Measurements from ENCODE around the gene ITPRID1. TPM values are rescaled to one million over a fixed set of nuclear protein-coding genes. Genes with fewer than 3 reads are reported as not detected.
A peak's percentile ranks its signal among the peaks of the same experiment; 100 is the strongest.

The ITPRID1 gene
- total and polyA plus RNA-seq, 2 donors from 2014 or later = not detected

DNA sequence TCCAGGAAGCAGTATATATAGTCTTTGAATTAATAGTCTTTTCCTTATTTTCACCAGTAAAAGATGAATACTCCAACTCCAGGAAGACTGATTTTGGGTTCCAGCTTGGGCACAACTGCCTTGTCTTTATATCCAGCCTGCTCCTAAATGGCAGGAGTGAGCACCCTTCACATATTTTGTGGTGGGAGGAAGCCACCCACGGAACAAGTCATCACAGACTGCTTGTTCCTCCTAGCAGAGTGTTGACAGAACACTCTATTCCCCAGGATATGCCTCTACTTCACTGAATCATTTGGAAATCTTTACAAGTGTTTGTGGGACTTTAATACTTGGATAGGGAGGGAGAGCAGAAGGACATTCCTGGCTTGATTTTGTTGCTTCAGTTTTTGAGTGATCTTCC, 31.7 kb downstream of the ITPRID1 start:
- no peak overlapping the region for H3K9ac ChIP-seq (ENCODE audit: low read length in 3 of 3)
- no peaks in the 10 kb centered on the region for H3K4me1 ChIP-seq (ENCODE audit: control insufficient read depth in 2 of 3, insufficient read depth in 2 of 3, low read depth in 1 of 3, low read length in 3 of 3)
- FAIRE-seq (no peak), DNase-seq (no peak)
- H3K27ac ChIP-seq (ENCODE audit: low read depth in 2 of 2, low read length in 2 of 2) = no peak overlapping the region
- intact Hi-C loops (cut with DNase I) = no loop called here
- H3K36me3 ChIP-seq (ENCODE audit: control insufficient read depth in 2 of 3, insufficient read depth in 3 of 3, low read length in 3 of 3) = no peaks in the 10 kb centered on the region
- no peaks in the 10 kb centered on the region for H3K27me3 ChIP-seq (ENCODE audit: control insufficient read depth, insufficient read depth, low read length)
- H3K4me3 ChIP-seq (ENCODE audit: low read length in 3 of 3) = no peak overlapping the region
- H3K9me3 ChIP-seq (ENCODE audit: control insufficient read depth in 2 of 3, insufficient read depth in 1 of 3, low read length in 3 of 3) = no peaks in the 10 kb centered on the region
- TF ChIP-seq CTCF (IDR thresholded peaks at IDR 0.05; ENCODE audit: borderline replicate concordance, extremely low read depth, insufficient read depth) = no peak

DNA sequence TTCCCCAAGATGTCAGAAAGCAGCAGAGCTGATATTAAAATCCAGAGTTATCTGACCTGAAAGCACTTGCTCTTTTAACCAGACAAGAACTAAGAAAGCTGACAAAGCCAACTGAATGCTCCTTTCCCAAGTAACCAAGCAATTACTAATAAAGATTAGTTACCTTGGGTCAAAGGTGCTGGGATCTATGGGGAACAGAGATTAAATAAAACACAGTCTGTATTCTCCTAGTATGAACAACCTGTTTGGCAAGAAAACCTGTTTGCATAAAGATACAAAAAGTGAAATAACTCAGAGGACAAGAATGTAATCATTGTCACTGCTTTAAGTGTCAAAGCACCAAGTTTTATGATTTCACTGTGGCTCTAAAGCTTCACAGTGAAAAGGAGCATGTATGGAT, 35.7 kb downstream of the ITPRID1 start:
- Histone ChIP-seq H3K4me3 (ENCODE audit: low read length in 3 of 3) (no peak overlapping the region), H3K9me3 (ENCODE audit: control insufficient read depth in 2 of 3, insufficient read depth in 1 of 3, low read length in 3 of 3) (no peaks in the 10 kb centered on the region), H3K27ac (ENCODE audit: low read depth in 2 of 2, low read length in 2 of 2) (no peak overlapping the region), H3K36me3 (ENCODE audit: control insufficient read depth in 2 of 3, insufficient read depth in 3 of 3, low read length in 3 of 3) (no peaks in the 10 kb centered on the region), H3K27me3 (ENCODE audit: control insufficient read depth, insufficient read depth, low read length) (no peaks in the 10 kb centered on the region), H3K4me1 (ENCODE audit: control insufficient read depth in 2 of 3, insufficient read depth in 2 of 3, low read depth in 1 of 3, low read length in 3 of 3) (no peaks in the 10 kb centered on the region), H3K9ac (ENCODE audit: low read length in 3 of 3) (no peak overlapping the region)
- peak in 1 of 5 donors; percentile 9 for DNase-seq
- FAIRE-seq = no peak
- intact Hi-C loops (cut with DNase I) = no loop called here
- TF ChIP-seq CTCF (IDR thresholded peaks at IDR 0.05; ENCODE audit: borderline replicate concordance, extremely low read depth, insufficient read depth) = no peak

DNA sequence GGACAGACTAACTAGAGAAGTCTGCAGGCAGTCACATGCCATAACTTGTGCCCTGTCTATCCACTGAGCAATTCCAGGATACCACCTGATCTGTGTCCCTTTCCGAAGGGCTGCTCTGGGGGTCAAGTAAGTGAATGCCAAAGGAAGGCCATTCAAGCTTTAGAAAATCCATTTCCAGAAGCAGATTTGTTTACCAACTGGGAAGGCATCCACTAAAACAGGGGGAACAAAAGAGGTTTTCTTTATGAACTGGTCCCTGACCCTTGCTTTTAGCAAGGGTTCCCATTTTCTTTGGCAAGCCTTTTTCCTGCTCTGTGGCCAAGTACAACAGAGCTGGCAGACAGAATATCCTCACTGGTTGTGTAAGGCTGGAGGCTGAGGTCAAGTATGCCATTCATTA, 36.5 kb downstream of the ITPRID1 start:
- H3K4me3 ChIP-seq (ENCODE audit: low read length in 3 of 3) = no peak overlapping the region
- no peak overlapping the region for H3K27ac ChIP-seq (ENCODE audit: low read depth in 2 of 2, low read length in 2 of 2)
- H3K9ac ChIP-seq (ENCODE audit: low read length in 3 of 3) = no peak overlapping the region
- no peak for FAIRE-seq
- TF ChIP-seq CTCF (IDR thresholded peaks at IDR 0.05; ENCODE audit: borderline replicate concordance, extremely low read depth, insufficient read depth) = no peak
- intact Hi-C loops (cut with DNase I) = no loop called here
- DNase-seq = peak in 2 of 5 donors; percentile 17
- H3K36me3 ChIP-seq (ENCODE audit: control insufficient read depth in 2 of 3, insufficient read depth in 3 of 3, low read length in 3 of 3) = no peaks in the 10 kb centered on the region
- no peaks in the 10 kb centered on the region for H3K4me1 ChIP-seq (ENCODE audit: control insufficient read depth in 2 of 3, insufficient read depth in 2 of 3, low read depth in 1 of 3, low read length in 3 of 3)
- H3K27me3 ChIP-seq (ENCODE audit: control insufficient read depth, insufficient read depth, low read length) = no peaks in the 10 kb centered on the region
- no peaks in the 10 kb centered on the region for H3K9me3 ChIP-seq (ENCODE audit: control insufficient read depth in 2 of 3, insufficient read depth in 1 of 3, low read length in 3 of 3)

DNA sequence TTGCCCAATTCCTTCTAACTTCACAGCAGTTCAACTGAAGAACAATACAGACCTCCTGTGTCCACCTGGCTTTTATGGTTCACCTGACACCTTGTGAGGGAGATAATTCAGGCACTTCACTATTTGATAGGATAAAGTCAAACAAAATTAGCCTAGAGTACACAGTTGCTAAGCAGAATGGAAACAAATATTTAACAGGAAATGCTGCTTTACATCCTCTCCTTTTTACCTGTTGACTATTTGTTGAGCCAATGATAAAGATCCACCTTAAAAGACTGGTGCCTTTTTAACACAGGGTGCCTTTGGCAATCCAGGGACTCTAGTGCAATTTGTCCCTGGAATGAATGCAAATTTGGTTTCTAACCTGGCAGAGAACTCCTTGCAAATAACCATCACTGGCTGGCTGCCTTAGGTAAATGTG, 39.8 kb downstream of the ITPRID1 start:
- FAIRE-seq (no peak), DNase-seq (no peak)
- no peaks in the 10 kb centered on the region for H3K4me1 ChIP-seq (ENCODE audit: control insufficient read depth in 2 of 3, insufficient read depth in 2 of 3, low read depth in 1 of 3, low read length in 3 of 3)
- H3K27ac ChIP-seq (ENCODE audit: low read depth in 2 of 2, low read length in 2 of 2) = no peak overlapping the region
- TF ChIP-seq CTCF (IDR thresholded peaks at IDR 0.05; ENCODE audit: borderline replicate concordance, extremely low read depth, insufficient read depth) = no peak
- intact Hi-C loops (cut with DNase I) = no loop called here
- no peaks in the 10 kb centered on the region for H3K36me3 ChIP-seq (ENCODE audit: control insufficient read depth in 2 of 3, insufficient read depth in 3 of 3, low read length in 3 of 3)
- H3K4me3 ChIP-seq (ENCODE audit: low read length in 3 of 3) = no peak overlapping the region
- H3K9me3 ChIP-seq (ENCODE audit: control insufficient read depth in 2 of 3, insufficient read depth in 1 of 3, low read length in 3 of 3) = no peaks in the 10 kb centered on the region
- no peak overlapping the region for H3K9ac ChIP-seq (ENCODE audit: low read length in 3 of 3)
- no peaks in the 10 kb centered on the region for H3K27me3 ChIP-seq (ENCODE audit: control insufficient read depth, insufficient read depth, low read length)
